Stomach (tissue), 4 donors: ENCODE measurements around the gene AADACL3.

Experiments
- EP300 ChIP-seq: sonication (generic); formaldehyde crosslinking; IDR thresholded peaks from one replicate; pipeline ENCODE4 v1.6.1; 2017; ENCODE audit warnings: antibody characterized with exemption
- POLR2A ChIP-seq, 4 donors: fragments of 450-650 bp; IDR thresholded peaks; one replicate each; pipeline ENCODE4 v1.6.1; 2016; ENCODE audit warnings: antibody characterized with exemption in 4 of 4, control low read depth in 2 of 4, mild to moderate bottlenecking in 1 of 4, moderate library complexity in 1 of 4
- POLR2AphosphoS5 ChIP-seq, 3 donors: sonication (generic); formaldehyde crosslinking; IDR thresholded peaks; one replicate each; pipeline ENCODE4 v1.6.1; 2016; ENCODE audit warnings: antibody characterized with exemption in 3 of 3
- TF ChIP-seq, protein P1 (sequence below), 7 experiments: fragments of 450-650 bp in 4 of 7; fragments of 200-600 bp in 3 of 7; sonication (generic) in 3 of 7; IDR thresholded peaks; one replicate each; pipeline ENCODE4 v1.5.1; 2016 to 2019; ENCODE audit warnings: antibody characterized with exemption in 7 of 7, control low read depth in 2 of 7, mild to moderate bottlenecking in 1 of 7

DNA sequence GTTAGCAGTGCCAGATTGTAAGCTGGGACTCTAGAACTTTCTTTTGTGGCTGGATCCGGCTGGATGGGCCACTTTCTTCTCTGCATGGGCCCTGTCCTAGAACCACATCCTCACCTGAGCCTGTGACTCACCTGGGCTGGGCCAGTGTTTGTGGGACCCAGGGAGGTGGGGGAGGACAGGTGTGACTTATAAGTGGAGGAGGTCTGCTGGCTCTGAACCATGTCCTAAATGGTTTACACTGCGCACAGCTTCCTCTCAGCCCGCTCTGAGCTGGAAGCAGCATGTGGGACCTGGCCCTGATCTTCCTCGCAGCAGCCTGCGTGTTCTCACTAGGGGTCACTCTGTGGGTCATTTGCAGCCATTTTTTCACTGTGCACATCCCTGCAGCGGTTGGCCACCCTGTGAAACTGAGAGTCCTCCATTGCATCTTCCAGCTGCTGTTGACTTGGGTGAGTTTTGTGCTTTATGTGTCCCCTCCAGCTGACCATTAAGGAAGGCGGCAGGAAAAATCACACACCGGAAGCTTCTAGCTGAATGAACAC lies at the start of gene AADACL3:
- TF ChIP-seq POLR2AphosphoS5 (IDR thresholded peaks at IDR 0.05): no peak
- TF ChIP-seq, protein P1, sequence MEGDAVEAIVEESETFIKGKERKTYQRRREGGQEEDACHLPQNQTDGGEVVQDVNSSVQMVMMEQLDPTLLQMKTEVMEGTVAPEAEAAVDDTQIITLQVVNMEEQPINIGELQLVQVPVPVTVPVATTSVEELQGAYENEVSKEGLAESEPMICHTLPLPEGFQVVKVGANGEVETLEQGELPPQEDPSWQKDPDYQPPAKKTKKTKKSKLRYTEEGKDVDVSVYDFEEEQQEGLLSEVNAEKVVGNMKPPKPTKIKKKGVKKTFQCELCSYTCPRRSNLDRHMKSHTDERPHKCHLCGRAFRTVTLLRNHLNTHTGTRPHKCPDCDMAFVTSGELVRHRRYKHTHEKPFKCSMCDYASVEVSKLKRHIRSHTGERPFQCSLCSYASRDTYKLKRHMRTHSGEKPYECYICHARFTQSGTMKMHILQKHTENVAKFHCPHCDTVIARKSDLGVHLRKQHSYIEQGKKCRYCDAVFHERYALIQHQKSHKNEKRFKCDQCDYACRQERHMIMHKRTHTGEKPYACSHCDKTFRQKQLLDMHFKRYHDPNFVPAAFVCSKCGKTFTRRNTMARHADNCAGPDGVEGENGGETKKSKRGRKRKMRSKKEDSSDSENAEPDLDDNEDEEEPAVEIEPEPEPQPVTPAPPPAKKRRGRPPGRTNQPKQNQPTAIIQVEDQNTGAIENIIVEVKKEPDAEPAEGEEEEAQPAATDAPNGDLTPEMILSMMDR (IDR thresholded peaks at IDR 0.05): no peak
- TF ChIP-seq EP300: no peak
- TF ChIP-seq POLR2A (IDR thresholded peaks at IDR 0.05): no peak
